ENCODE data around the gene ROBO1.
"Not testable (repeated sequence)": the region's sequence is repeated elsewhere in the genome, so short reads cannot be mapped to it uniquely, and the experiment has no call there.

ROBO1 gene

DNA sequence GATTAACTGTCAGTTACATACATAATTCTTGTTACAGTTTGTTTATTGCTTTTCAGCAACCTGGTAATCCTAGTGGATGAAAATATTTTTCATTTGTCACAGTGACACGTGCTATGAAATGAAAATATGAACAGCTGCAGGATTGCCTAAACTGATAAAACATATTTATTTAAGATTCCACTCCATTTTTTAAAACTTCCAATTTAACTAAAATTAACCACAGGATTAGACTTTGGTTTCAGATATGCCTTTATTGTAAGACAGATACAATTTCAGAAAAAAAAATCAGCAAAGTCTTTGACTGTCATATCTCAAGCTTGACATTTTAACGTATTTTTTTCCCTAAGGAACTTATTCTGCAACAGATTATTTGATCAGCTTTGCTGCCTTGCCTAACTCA is 550.7 kb downstream of the ROBO1 start:
- DNase-seq: no peak

DNA sequence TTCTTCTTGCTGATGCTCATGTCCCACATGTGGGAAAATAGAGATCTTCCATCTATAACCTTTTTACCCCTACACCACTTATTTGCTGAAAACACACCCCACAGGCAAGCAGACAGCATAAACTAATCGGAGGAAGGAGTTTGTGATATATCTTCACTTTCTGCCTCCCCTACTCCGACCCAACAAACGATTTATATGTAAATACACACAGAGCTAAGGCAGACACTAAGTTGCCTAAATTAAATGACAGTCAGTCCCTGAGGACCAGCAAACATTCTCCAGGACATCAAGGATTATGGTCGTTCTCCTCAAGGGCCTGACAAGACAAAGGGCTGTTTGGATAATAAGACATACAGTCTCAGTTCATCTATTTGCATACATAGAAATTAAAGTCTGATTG is 552.5 kb downstream of the ROBO1 start:
- DNase-seq: no peak

DNA sequence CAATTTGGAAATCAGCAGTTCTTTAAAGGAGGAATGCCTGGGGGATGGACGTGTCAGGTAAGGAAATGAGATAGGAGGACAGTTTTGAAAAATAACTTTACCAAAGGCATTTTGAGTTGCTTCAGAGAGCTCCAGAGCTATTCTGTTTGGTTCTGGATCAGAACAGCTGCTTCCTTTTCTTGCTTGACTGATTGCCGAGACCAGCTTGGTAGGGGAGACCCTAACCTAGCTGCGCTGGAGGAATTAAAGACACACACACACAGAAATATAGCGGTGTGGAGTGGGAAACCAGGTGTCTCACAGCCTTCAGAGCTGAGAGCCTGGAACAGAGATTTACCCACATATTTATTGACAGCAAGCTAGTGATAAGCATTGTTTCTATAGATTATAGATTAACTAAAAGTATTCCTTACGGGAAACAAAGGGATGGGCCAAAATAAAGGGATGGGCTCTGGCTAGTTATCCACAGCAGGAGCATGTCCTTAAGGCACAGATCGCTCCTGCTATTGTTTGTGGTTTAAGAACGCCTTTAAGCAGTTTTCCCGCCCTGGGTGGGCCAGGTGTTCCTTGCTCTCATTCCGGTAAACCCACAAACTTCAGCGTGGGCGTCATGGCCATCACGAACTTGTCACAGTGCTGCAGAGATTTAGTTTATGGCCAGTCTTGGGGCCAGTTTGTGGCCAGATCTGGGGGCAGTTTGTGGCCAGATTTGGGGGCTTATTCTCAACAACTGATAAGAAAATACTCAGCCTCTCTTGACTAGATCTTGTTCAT is 556.0 kb downstream of the ROBO1 start:
- DNase-seq: no peak

DNA sequence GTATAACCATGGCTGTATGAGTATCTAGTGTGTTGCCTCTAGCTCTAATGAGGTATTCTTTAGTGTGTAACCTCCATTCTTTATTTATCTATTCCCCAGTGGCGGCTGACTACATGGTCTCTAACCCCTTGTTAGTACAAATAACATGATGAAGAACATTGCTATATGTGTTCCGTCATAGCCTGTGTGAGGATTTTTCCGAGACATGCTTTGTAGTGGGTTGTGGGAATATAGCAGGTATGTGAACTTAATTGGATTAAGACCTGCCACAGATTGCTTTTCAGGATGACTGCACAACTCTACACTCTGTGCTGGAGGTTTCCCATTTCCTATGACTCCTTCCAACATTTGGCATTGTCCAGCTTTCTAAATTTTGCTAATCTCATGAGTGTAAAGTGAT is 563.4 kb downstream of the ROBO1 start:
- no peak for DNase-seq

DNA sequence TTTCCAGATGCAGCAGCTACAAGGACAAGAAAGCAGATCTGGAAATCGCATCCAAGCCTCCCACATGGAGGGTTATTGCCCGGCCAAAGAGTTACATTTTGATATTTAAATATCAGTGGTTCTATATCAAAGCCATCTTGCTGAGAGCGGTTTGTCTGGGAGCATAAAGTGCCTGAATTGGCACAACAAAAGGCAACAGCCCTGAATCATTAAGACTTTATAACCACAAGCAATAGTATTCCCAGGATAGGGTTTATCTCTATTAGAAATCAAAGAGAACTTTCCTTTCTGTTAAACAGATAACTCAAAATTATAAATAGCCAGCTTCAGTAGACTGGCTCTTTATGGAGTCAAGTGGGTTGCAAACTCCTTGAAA is 564.7 kb downstream of the ROBO1 start:
- DNase-seq: no peak

DNA sequence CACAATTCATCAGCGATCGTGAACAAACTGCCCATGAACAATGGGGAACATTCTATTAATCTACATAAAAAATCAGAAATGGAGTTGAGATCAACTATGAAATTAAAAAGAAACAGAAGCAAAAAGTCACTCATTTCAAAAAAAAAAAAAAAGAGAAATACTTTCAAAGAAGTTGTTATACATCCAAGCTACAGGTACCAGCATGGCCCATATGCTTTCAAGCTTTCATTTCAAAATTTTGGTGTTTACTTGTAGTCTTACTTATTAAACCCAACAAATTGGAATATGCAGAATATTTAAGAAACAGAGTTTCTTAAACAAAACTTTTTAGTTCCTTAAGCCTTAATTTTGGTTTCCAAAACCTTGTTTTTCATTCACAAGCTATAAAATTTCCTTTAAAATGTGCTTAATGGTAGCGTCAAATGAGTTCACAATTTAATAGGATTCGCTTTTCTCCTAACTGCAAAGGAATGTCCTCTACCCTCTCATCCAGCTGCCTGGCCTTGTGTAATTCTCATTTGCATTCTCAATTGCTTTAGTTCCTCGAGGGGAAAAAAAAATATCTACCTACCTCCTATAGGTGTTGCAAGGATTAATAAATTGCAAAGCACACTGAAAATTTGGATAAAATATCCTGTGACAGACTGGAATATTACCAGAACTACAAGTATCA is 565.2 kb downstream of the ROBO1 start:
- DNase-seq: no peak

DNA sequence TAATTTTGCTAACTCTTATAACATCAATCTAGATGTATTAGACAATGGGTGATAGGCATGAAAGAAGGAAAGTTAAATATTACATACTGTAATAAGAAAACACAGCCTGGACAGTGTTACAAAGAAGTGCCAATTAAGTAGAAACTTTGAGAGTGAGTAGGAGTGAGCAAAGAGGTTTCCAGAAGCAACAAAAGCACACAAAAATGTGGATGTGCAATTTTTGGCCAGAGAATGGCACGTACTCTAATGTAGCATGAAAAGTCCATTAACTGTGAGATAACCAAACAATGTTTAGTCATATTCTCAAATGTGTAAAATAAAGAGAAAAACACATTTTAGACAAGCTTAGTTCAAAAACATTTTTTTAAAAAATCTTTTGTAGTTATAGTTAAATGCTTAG is 567.3 kb downstream of the ROBO1 start:
- DNase-seq: no peak

DNA sequence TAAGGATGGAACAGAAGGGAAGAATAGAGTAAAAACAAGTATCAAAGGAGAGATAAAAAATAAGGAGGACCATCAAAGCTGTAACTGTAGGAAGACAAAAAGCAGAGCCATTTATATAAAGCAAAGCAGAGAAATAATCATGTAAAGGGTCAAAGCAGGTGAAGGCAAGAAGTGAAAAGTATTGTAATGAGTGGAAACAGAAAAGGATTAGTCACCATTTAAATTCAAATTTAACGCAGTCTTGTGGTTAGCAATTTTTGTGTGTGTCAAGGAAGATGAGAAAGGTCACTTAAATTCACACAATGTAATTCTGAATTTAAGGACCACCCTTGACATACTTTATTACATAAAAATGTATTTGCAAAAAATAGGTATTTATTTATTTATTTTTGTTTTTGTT is 567.8 kb downstream of the ROBO1 start:
- DNase-seq: no peak

DNA sequence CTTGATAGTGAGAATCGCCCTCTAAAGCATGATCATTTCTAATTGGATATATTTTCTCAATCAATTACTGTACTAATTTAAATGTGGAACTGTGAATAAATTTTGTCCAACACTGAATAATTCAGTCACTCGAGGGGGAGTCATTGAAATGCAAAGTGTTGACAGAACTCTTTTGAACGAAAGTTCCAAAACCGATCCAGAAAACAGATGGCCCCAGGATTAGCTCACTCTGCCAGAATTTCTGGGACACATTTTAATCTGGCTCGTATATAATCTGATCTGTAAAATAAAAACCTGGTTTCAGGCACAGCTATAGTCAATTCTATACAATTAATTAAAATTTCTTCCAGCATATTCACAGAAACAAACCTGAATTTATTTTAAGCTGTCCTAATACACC is 580.4 kb downstream of the ROBO1 start:
- no peak for DNase-seq

DNA sequence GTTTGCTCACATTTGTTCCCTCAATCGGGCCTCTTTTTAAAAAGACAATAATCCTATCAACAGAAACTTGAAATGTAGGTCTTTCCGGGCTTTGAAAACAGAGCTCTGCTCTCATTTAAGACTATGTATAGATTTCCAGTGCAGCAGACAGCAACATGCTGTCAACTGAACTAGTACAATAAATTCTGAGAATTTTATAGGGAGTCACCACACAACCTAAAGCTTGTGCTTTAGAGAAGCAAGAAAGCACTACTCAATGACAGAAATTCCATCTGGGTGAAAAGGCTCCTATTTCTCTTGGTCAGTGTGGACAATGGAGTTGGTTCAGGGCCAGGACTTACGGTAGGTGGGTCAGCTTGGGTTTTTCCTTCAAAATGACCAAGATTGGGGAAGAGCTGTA is 583.5 kb downstream of the ROBO1 start:
- no peak for DNase-seq

DNA sequence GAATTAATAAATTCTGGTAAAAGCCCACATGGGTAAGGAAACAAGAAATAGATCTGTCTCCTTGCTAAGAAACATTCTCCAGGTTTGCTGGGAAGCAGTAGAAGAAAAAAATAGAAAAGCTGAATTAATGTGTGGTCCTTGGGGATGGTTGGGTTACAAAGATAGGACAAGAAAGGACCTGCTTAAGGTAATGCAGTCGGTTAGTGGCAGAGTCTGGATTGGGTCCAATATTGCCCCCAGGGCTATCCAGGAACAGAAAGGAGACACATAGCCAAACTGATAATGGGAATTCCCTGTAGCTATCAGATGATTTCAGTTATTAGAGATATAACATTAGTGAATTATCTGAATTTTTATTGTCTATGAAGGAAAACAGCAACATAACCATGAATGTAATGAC is 584.3 kb downstream of the ROBO1 start:
- DNase-seq: no peak

DNA sequence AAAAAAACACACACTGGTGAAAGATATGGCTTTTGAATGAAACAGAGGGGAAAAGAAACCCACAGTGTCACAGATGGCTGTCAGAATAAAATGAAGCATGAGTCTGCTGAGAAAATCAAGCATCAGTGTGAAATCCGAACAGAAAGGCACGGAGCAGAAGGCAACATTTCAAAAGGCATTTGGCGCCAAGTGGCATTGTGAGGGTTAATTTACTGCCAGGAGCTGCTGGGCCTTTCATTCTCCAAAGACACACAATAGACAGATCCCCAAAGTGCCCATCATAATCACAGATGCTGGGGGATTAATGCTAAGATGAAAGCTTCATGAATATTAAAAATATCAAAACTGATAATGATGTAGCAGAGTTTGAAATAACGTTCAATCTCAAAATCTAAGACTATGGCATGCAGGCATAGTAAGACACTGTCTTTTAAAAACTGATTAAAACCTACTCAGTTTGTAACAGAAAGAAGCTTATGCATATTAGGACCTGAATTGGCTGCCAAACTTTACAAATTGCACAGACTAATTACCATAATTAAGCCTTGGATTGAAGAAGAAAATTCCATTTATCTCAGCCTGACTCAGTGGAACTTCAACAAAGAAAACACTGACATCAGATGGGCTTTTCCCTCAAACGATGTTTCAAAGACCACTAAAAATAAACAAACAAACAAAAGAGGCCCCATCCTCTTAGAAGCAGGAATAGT is 589.2 kb downstream of the ROBO1 start:
- no peak for DNase-seq

DNA sequence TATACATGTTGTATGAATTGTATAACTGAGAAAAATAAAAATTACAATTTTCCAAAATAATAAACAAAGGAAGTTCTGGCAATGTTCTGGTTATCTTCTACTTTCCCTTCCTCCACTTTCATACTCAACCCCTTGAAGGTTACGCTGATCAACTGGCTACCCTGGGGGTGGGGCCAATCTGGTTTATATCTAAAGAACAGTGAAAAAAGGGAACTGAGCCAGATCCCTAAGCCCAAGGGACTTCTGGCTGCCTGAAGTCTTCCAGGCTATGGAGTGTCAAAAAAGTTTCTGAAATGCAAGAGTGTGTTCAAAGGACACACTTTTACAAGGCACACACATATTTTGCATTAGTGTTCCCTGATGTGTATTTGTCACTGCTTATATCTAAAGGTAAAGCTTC is 591.9 kb downstream of the ROBO1 start:
- DNase-seq: no peak

DNA sequence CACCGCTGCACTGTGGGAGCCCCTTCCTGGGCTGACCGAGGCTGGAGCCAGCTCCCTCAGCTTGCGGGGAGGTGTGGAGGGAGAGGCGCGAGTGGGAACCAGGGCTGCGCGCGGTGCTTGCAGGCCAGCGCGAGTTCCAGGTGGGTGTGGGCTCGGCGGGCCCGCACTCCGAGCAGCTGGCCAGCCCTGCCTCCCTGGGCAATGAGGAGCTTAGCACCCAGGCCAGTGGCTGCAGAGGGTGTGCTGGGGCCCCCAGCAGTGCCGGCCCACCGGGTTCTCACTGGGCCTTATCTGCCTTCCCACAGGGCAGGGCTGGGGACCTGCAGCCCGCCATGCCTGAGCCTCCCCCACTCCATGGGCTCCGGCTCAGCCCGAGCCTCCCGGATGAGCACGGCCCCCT is 594.5 kb downstream of the ROBO1 start:
- DNase-seq: not testable (repeated sequence)

DNA sequence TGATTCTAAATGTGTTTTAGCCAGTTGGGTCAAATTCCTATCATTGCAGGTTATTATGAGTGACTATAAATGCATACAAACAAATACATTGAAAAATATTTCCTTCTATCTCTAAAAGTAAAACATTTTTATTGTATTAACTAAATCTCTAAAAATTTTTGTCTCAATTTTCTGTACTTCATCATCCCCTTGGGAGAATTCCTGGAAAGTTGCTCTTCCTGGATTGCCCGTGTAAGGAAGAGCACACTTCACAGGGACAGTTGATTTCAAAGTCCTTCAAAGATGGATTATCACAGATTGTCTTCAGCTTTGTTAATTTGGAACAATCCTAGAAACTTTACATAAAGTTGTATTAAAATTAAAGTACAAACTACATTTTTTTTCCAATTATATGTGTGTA is 595.6 kb downstream of the ROBO1 start:
- DNase-seq: no peak

DNA sequence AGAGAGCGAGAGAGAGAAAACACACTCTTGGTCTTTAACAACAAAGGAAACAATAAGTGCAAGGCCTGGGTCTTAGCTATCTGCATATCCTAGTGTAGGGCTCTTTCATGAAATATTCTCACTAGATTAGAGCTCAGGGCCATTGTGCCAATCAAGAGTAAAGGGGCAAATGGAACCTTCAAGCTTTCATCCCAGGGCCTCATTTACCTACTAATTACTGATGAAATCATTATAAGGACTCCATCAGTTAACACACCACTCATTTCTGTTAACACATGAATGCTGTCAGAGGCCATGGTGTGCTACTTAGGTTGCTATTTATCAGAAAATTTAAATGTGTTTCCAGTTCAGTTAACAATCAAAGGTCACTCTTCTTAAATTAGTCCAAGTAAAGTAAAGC is 597.8 kb downstream of the ROBO1 start:
- DNase-seq: no peak

DNA sequence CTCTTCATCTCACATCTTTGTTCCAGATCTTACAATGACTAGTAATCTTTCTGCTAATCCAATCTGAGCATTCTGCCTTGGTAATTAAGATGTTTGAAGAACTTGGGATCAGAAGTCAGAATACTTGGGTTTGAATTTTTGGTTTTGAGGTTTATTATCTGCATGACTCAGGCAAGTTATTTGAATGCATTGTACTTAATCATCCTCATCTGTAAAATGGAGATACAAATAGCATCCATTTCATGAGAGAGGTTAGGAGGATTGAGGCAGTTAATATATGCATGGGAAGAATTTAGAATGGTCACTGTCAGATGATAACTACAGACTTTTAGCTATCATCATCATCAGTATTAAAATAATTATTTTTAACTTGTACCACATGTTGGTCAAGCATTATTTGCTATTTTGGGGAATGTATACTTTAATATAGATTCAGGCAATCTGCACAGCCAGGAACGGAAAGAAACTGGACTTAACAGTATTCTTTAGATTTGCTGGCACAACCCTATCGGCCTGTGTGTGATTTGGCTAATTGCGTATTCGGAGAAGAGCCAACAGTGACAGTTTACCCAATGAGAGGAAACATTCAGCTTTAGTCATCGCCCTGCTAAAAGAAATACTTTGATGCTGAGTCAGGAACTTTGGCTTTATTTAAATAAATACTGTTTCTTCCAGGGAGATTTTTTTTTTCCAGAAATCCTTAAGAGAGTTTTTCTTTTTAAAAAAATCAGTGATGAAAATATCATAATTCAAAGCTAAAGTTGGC is 600.0 kb downstream of the ROBO1 start:
- DNase-seq: no peak

DNA sequence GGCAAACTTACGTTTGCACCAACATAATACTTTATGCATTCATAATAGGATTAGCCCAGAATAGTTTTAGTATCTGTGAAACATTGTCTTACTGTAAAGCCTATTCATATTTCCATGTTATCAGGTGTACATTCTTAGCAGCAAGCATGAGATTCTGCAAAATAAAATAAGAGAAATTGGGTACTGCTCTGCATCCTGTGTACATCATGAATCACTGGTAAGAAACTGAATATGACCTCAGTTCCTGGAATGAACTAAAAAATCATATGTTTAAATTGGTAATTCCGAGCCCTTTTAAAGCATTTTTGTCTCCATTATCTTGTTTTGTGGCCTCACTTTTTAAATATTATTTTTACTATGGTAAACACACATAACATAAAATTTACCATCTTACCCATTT is 605.1 kb downstream of the ROBO1 start:
- no peak for DNase-seq

DNA sequence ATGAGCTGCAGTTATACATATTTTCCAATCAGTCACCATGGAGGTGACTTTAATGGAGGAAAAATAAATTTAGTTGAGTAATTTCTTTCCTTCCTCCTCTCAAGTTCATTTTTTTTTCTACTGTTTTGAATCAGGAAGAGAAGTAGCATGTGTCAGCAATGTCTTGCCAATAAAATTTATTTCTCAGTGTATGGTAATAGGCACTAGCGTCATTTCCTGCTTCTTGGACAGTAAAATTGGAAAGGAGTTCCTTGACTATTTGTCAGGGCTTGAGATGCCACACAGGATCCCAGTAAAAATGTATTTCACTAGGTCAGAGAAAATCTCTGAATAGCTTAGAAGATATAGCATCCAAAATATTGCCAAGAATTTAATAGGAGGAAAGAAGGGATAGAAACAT is 605.9 kb downstream of the ROBO1 start:
- DNase-seq: no peak

DNA sequence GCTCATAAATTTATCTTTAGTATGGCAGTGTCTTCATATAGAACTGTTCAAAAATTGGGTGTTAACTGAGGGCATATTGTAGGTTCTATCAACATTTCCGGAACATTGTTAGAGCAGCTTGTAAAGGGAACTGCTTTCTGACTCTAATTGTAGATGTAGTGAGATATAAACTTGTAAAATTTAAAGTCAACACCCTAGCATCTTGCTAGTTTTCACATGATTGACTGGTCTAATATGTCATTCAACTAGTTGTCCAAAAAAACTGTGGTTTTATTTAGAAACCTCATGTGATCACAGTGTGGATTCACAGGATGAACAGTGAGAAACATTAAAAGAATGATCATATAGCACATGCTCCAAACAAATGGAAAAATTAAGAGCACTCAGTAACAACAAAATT is 607.4 kb downstream of the ROBO1 start:
- DNase-seq: no peak

DNA sequence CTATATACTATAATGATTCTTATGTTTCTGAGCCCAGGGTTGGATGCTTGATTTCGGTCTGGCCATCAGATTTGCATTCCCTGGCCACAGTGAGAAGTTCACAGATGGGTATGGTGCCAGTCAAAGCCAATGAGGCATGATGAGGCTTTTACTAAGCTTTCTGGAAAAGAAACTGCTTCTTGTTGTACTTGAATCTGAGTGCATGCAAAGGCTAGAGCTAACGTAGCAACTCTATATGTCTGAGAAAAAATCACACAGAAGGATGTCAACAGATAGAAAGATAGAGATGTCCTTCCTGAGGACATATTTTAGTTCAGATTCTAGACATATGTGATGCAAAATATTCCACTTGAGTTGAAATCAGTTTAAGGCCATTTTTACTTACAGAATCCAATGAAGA is 608.1 kb downstream of the ROBO1 start:
- DNase-seq: no peak

DNA sequence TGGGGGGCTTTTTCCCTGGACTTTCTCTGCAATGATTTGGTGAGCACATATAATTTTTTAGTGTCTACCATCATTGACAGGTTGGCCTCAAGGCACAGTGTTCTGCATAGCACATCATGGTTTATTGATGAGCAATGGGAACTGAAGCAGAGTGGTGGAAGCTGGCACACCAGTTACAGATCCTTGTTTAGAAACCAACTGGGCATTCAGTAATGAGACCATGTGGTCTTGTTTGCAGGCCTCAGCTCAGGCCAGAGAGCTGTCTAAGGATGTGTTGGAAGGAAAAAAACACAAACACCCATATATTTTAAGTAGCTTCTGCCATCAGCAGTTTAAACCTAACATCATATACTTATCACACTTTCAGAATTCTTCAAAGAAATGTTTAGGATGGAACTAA is 610.6 kb downstream of the ROBO1 start:
- DNase-seq: no peak

DNA sequence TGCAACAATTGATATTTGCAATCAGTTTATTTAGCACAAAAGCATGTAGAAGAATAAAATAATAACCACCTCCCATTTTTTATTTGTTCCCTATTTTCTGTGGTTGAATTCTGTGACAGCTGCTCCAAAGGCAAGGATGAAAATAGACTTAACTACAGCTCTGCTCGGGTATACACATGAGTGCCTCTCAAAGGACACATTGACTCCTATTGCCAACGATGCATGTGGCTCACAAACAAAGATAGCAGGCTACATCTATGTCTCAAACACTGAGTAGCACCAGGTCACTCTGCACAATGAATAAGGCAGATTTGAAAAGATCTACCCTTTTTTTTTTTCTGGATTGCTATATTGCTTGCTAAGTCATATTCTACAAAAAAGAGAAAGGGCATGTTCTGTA is 612.9 kb downstream of the ROBO1 start:
- DNase-seq: no peak

DNA sequence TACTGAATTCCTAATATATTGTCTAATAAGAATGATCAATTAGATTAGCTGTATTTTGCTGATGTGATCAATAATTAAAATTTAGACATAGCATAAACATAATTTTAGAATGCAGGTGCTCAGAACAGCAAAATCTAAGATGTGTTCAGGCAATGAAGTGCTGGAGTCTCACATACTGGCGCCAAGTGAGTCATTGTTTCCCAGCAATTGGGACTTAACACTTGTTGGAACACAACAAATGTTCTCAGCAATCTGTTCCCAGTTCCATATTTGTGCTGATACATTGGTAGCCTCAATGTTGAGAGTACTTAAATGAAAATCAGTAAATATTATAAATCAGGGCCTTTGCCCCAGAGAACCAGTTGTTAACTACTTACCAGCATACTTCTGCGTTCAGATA is 619.0 kb downstream of the ROBO1 start:
- DNase-seq: no peak

Measured in activated effector memory CD4-positive, alpha-beta T cell treated with anti-CD3 and anti-CD28 coated beads, Interleukin-2, amount 50 U/mL, for 16 hours (primary cell).